Measurements from ENCODE around the gene SLFN12. TPM values are rescaled to one million over a fixed set of nuclear protein-coding genes. Genes with fewer than 3 reads are reported as not detected.
"Not testable (repeated sequence)": the region's sequence is repeated elsewhere in the genome, so short reads cannot be mapped to it uniquely, and the experiment has no call there.

Gene SLFN12
- total and polyA plus RNA-seq, 7 experiments from 2014 or later: 2.2 to 14.9 (median 4.3) TPM

GRCh38 chr17:35467824-35468223 lies 35.5 kb upstream of the SLFN12 start:
- peak overlapping the region; percentile 10 to 89 (median 71) for H3K27ac Mint-ChIP-seq
- Histone ChIP-seq H3K27ac (ENCODE audit: low read depth, low read length) (no peak overlapping the region), H3K9me3 (ENCODE audit: control insufficient read depth in 2 of 3, low read length in 3 of 3) (peaks cover 0 to 5% (median 0%) of the 10 kb centered on the region in 3 experiments), H3K36me3 (ENCODE audit: control insufficient read depth in 2 of 3, insufficient read depth in 3 of 3, low read length in 3 of 3) (no peaks in the 10 kb centered on the region), H3K4me3 (ENCODE audit: low read length) (no peak overlapping the region), H3K4me1 (ENCODE audit: control insufficient read depth in 2 of 2, insufficient read depth in 2 of 2, low read length in 2 of 2) (peaks cover 19 to 20% of the 10 kb centered on the region in 2 donors), H3K27me3 (ENCODE audit: control insufficient read depth in 2 of 2, insufficient read depth in 2 of 2, low read length in 2 of 2) (no peaks in the 10 kb centered on the region)
- H3K9me3 Mint-ChIP-seq: peaks cover 5 to 33% (median 21%) of the 10 kb centered on the region in 11 donors
- ChIA-PET POLR2A (interaction anchor here (0.5 to 3.5 kb wide), 14 partner anchors 12 to 311 kb away, joined by 3 to 28 read pairs (median 3); partner anchors contain the start of genes SLFN12L and SLFN13), CTCF (interaction anchor here (0.6 kb wide), 1 partner anchor 87 kb away, joined by 3 read pairs; no protein-coding TSS in a partner anchor)
- ATAC-seq: peak; percentile 75
- H3K27me3 Mint-ChIP-seq: no peaks in the 10 kb centered on the region
- H3K4me3 Mint-ChIP-seq: peak overlapping the region; percentile 32 to 72 (median 58)
- peaks cover 23 to 74% (median 45%) of the 10 kb centered on the region in 7 donors for H3K4me1 Mint-ChIP-seq
- peaks cover 13 to 82% (median 29%) of the 10 kb centered on the region in 5 donors for H3K36me3 Mint-ChIP-seq
- DNase-seq: peak in 4 of 9 donors; percentile 19 to 21 (median 20)
- intact Hi-C loops (cut with micrococcal nuclease): loop anchor here in 1 of 2 donors (2.0 to 5.0 kb wide), 2 partner anchors 19 to 36 kb away; partner anchors contain the start of gene SLFN12

- no peaks in the 10 kb centered on the region for H3K27me3 Mint-ChIP-seq
- intact Hi-C loops (cut with micrococcal nuclease): loop anchor here in 1 of 2 donors (1.0 kb wide), 1 partner anchor 12 kb away; the partner anchor contains the start of gene SLFN13
- Histone ChIP-seq H3K27me3 (ENCODE audit: control insufficient read depth in 2 of 2, insufficient read depth in 2 of 2, low read length in 2 of 2) (no peaks in the 10 kb centered on the region), H3K27ac (ENCODE audit: low read depth, low read length) (peak overlapping the region; percentile 31), H3K4me1 (ENCODE audit: control insufficient read depth in 2 of 2, insufficient read depth in 2 of 2, low read length in 2 of 2) (peaks cover 7 to 14% of the 10 kb centered on the region in 2 donors), H3K4me3 (ENCODE audit: low read length) (peak overlapping the region; percentile 46), H3K9me3 (ENCODE audit: control insufficient read depth in 2 of 3, low read length in 3 of 3) (no peaks in the 10 kb centered on the region), H3K36me3 (ENCODE audit: control insufficient read depth in 2 of 3, insufficient read depth in 3 of 3, low read length in 3 of 3) (no peaks in the 10 kb centered on the region)
- ChIA-PET POLR2A (interaction anchor here (1.0 to 2.8 kb wide), 4 partner anchors 11 to 147 kb away, joined by 3 to 14 read pairs (median 5); no protein-coding TSS in a partner anchor), CTCF (no interaction called here)
- H3K9me3 Mint-ChIP-seq: peaks cover 0 to 38% (median 16%) of the 10 kb centered on the region in 11 donors
- ATAC-seq (peak; percentile 95), DNase-seq (peak; percentile 31 to 68 (median 58))
- peak overlapping the region; percentile 78 to 95 (median 86) for H3K27ac Mint-ChIP-seq
- peaks cover 13 to 66% (median 20%) of the 10 kb centered on the region in 5 donors for H3K36me3 Mint-ChIP-seq
- peaks cover 17 to 44% (median 34%) of the 10 kb centered on the region in 7 donors for H3K4me1 Mint-ChIP-seq
- H3K4me3 Mint-ChIP-seq: peak overlapping the region; percentile 64 to 88 (median 81)
Measured at GRCh38 chr17:35460354-35460851, 28.1 kb upstream of the SLFN12 start.

- H3K27me3 ChIP-seq (ENCODE audit: control insufficient read depth in 2 of 2, insufficient read depth in 2 of 2, low read length in 2 of 2); H3K9me3 ChIP-seq (ENCODE audit: control insufficient read depth in 2 of 3, low read length in 3 of 3); H3K4me3 Mint-ChIP-seq; H3K27ac Mint-ChIP-seq; H3K27ac ChIP-seq (ENCODE audit: low read depth, low read length); intact Hi-C loops (cut with micrococcal nuclease); H3K4me3 ChIP-seq (ENCODE audit: low read length); H3K36me3 ChIP-seq (ENCODE audit: control insufficient read depth in 2 of 3, insufficient read depth in 3 of 3, low read length in 3 of 3); DNase-seq; POLR2A ChIA-PET; ATAC-seq; H3K4me1 ChIP-seq (ENCODE audit: control insufficient read depth in 2 of 2, insufficient read depth in 2 of 2, low read length in 2 of 2); H3K27me3 Mint-ChIP-seq; CTCF ChIA-PET: not testable (repeated sequence)
- H3K36me3 Mint-ChIP-seq: peaks cover 10 to 51% (median 13%) of the 10 kb centered on the region in 5 donors
- peaks cover 0 to 29% (median 16%) of the 10 kb centered on the region in 11 donors for H3K9me3 Mint-ChIP-seq
- peaks cover 0 to 10% (median 6%) of the 10 kb centered on the region in 7 donors for H3K4me1 Mint-ChIP-seq
Measured at GRCh38 chr17:35454035-35454434, 21.7 kb upstream of the SLFN12 start.

GRCh38 chr17:35453171-35453570 lies 20.9 kb upstream of the SLFN12 start:
- Histone ChIP-seq H3K27me3 (ENCODE audit: control insufficient read depth in 2 of 2, insufficient read depth in 2 of 2, low read length in 2 of 2) (no peaks in the 10 kb centered on the region), H3K27ac (ENCODE audit: low read depth, low read length) (no peak overlapping the region), H3K4me3 (ENCODE audit: low read length) (no peak overlapping the region), H3K4me1 (ENCODE audit: control insufficient read depth in 2 of 2, insufficient read depth in 2 of 2, low read length in 2 of 2) (peaks cover 0 to 7% of the 10 kb centered on the region in 2 donors), H3K9me3 (ENCODE audit: control insufficient read depth in 2 of 3, low read length in 3 of 3) (no peaks in the 10 kb centered on the region), H3K36me3 (ENCODE audit: control insufficient read depth in 2 of 3, insufficient read depth in 3 of 3, low read length in 3 of 3) (no peaks in the 10 kb centered on the region)
- H3K27me3 Mint-ChIP-seq: no peaks in the 10 kb centered on the region
- POLR2A ChIA-PET: no interaction called here
- no peak overlapping the region for H3K4me3 Mint-ChIP-seq
- CTCF ChIA-PET: no interaction called here
- no peak for ATAC-seq
- peak overlapping the region in 4 of 9 donors; percentile 3 to 53 (median 33) for H3K27ac Mint-ChIP-seq
- peaks cover 0 to 22% (median 10%) of the 10 kb centered on the region in 11 donors for H3K9me3 Mint-ChIP-seq
- intact Hi-C loops (cut with micrococcal nuclease): no loop called here
- H3K36me3 Mint-ChIP-seq: peaks cover 4 to 49% (median 6%) of the 10 kb centered on the region in 5 donors
- no peak for DNase-seq
- peaks cover 0 to 13% (median 7%) of the 10 kb centered on the region in 7 donors for H3K4me1 Mint-ChIP-seq

- intact Hi-C loops (cut with micrococcal nuclease): loop anchor here (2.0 to 5.0 kb wide), 6 partner anchors 37 to 207 kb away; partner anchors contain the start of genes SLFN11 (in 1 of the 2) and SLFN5 (in 1 of the 2)
- peak; percentile 45 for ATAC-seq
- Mint-ChIP-seq H3K9me3 (no peaks in the 10 kb centered on the region), H3K4me3 (peak overlapping the region in 9 of 10 donors; percentile 17 to 88 (median 56)), H3K36me3 (peaks cover 0 to 48% (median 11%) of the 10 kb centered on the region in 5 donors), H3K27me3 (no peaks in the 10 kb centered on the region), H3K4me1 (peaks cover 0 to 33% (median 21%) of the 10 kb centered on the region in 7 donors), H3K27ac (peak overlapping the region in 7 of 9 donors; percentile 14 to 88 (median 82))
- Histone ChIP-seq H3K27me3 (ENCODE audit: control insufficient read depth in 2 of 2, insufficient read depth in 2 of 2, low read length in 2 of 2) (no peaks in the 10 kb centered on the region), H3K27ac (ENCODE audit: low read depth, low read length) (no peak overlapping the region), H3K4me1 (ENCODE audit: control insufficient read depth in 2 of 2, insufficient read depth in 2 of 2, low read length in 2 of 2) (peaks cover 7 to 14% of the 10 kb centered on the region in 2 donors), H3K36me3 (ENCODE audit: control insufficient read depth in 2 of 3, insufficient read depth in 3 of 3, low read length in 3 of 3) (no peaks in the 10 kb centered on the region), H3K9me3 (ENCODE audit: control insufficient read depth in 2 of 3, low read length in 3 of 3) (no peaks in the 10 kb centered on the region), H3K4me3 (ENCODE audit: low read length) (no peak overlapping the region)
- POLR2A ChIA-PET: interaction anchor here (0.9 to 2.4 kb wide), 4 partner anchors 10 to 38 kb away, joined by 4 to 28 read pairs (median 10); no protein-coding TSS in a partner anchor
- no peak for DNase-seq
- CTCF ChIA-PET: no interaction called here
Measured at GRCh38 chr17:35449371-35449931, 17.2 kb upstream of the SLFN12 start.

- CTCF ChIA-PET: interaction anchor here (0.7 to 1.3 kb wide), 2 partner anchors 58 to 84 kb away, joined by 3 to 4 read pairs; no protein-coding TSS in a partner anchor
- Histone ChIP-seq H3K4me1 (ENCODE audit: control insufficient read depth in 2 of 2, insufficient read depth in 2 of 2, low read length in 2 of 2) (peaks cover 7 to 14% of the 10 kb centered on the region in 2 donors), H3K27ac (ENCODE audit: low read depth, low read length) (peak overlapping the region; percentile 69), H3K36me3 (ENCODE audit: control insufficient read depth in 2 of 3, insufficient read depth in 3 of 3, low read length in 3 of 3) (no peaks in the 10 kb centered on the region), H3K9me3 (ENCODE audit: control insufficient read depth in 2 of 3, low read length in 3 of 3) (no peaks in the 10 kb centered on the region), H3K4me3 (ENCODE audit: low read length) (peak overlapping the region; percentile 57), H3K27me3 (ENCODE audit: control insufficient read depth in 2 of 2, insufficient read depth in 2 of 2, low read length in 2 of 2) (no peaks in the 10 kb centered on the region)
- ATAC-seq: no peak
- Mint-ChIP-seq H3K9me3 (no peaks in the 10 kb centered on the region), H3K27me3 (no peaks in the 10 kb centered on the region), H3K27ac (peak overlapping the region; percentile 76 to 94 (median 82)), H3K36me3 (peaks cover 0 to 52% (median 17%) of the 10 kb centered on the region in 5 donors), H3K4me1 (peaks cover 0 to 33% (median 26%) of the 10 kb centered on the region in 7 donors), H3K4me3 (peak overlapping the region; percentile 75 to 94 (median 87))
- no peak for DNase-seq
- POLR2A ChIA-PET: interaction anchor here (0.5 to 2.5 kb wide), 17 partner anchors 8 to 330 kb away, joined by 3 to 28 read pairs (median 4); partner anchors contain the start of genes SLFN11, SLFN12L and SLFN5
- intact Hi-C loops (cut with micrococcal nuclease): loop anchor here (1.0 to 5.0 kb wide), 10 partner anchors 11 to 207 kb away; partner anchors contain the start of genes SLFN11 (in 2 of the 2) and SLFN5 (in 1 of the 2)
Measured at GRCh38 chr17:35448899-35449227, 16.6 kb upstream of the SLFN12 start.

Data from naive thymus-derived CD4-positive, alpha-beta T cell (primary cell).